GM23338 (cell line): ENCODE results near the gene WWOX. TPM values are rescaled to one million over a fixed set of nuclear protein-coding genes. Genes with fewer than 3 reads are reported as not detected.

Source experiments
- ATAC-seq: fragments of 200-7000 bp; cut with Tn5 transposase; 3 replicates; pipeline ENCODE4 v1.9.1; 2020
- DNase-seq: peaks from one replicate; pipeline ENCODE4 v3.0.0-alpha.2; 2015; ENCODE audit warnings: low spot score
- H2AFZ ChIP-seq: fragments of 200-600 bp; sonication (generic); 2 replicates; pipeline ENCODE4 v1.8.0; 2016; ENCODE audit warnings: antibody characterized with exemption, mild to moderate bottlenecking, moderate library complexity
- H3F3A ChIP-seq: fragments of 200-600 bp; sonication (generic); replicated peaks from 2 replicates; pipeline ENCODE4 v1.8.0; 2017; ENCODE audit warnings: antibody characterized with exemption, mixed run types, low read depth
- H3K27ac ChIP-seq: fragments of 200-600 bp; sonication (generic); 2 replicates; pipeline ENCODE4 v1.6.1; 2016; ENCODE audit warnings: low read depth
- H3K27me3 ChIP-seq: fragments of 200-600 bp; sonication (generic); 2 replicates; pipeline ENCODE4 v1.8.0; 2016; ENCODE audit warnings: mild to moderate bottlenecking, mixed run types, moderate library complexity; ENCODE audit not compliant: insufficient read depth
- H3K36me3 ChIP-seq: fragments of 200-600 bp; sonication (generic); 2 replicates; pipeline ENCODE4 v1.8.0; 2016; ENCODE audit warnings: mild to moderate bottlenecking; ENCODE audit not compliant: insufficient read depth
- H3K4me1 ChIP-seq: fragments of 200-600 bp; sonication (generic); 2 replicates; pipeline ENCODE4 v1.8.0; 2016; ENCODE audit warnings: mild to moderate bottlenecking, moderate library complexity; ENCODE audit not compliant: insufficient read depth
- H3K4me2 ChIP-seq: fragments of 200-600 bp; sonication (generic); 2 replicates; pipeline ENCODE4 v1.7.1; 2017; ENCODE audit warnings: mixed run types
- H3K4me3 ChIP-seq: fragments of 200-600 bp; sonication (generic); 2 replicates; pipeline ENCODE4 v1.6.1; 2016; ENCODE audit warnings: mixed run types
- H3K79me2 ChIP-seq: fragments of 200-600 bp; sonication (generic); replicated peaks from 2 replicates; pipeline ENCODE4 v1.8.0; 2017; ENCODE audit warnings: mild to moderate bottlenecking; ENCODE audit not compliant: insufficient read depth
- H3K9me2 ChIP-seq: fragments of 200-600 bp; sonication (generic); 2 replicates; pipeline ENCODE4 v1.8.0; 2017; ENCODE audit not compliant: insufficient read depth
- H4K20me1 ChIP-seq: fragments of 200-600 bp; sonication (generic); replicated peaks from 2 replicates; pipeline ENCODE4 v1.8.0; 2017; ENCODE audit warnings: mild to moderate bottlenecking; ENCODE audit not compliant: insufficient read depth
- H3K27ac Mint-ChIP-seq: 2 replicates; pipeline ENCODE4 v1.8.0; 2020; ENCODE audit warnings: inconsistent platforms, mild to moderate bottlenecking, moderate library complexity, mixed read lengths
- H3K27me3 Mint-ChIP-seq: 3 replicates; pipeline ENCODE4 v1.8.0; 2022; ENCODE audit warnings: low read depth, mild to moderate bottlenecking, moderate library complexity, mixed read lengths, inconsistent platforms; ENCODE audit not compliant: insufficient read depth, poor library complexity
- H3K36me3 Mint-ChIP-seq: 3 replicates; pipeline ENCODE4 v1.8.0; 2021; ENCODE audit warnings: low read depth, mild to moderate bottlenecking, inconsistent platforms, moderate library complexity, mixed read lengths
- H3K4me1 Mint-ChIP-seq: 3 replicates; pipeline ENCODE4 v1.8.0; 2020; ENCODE audit warnings: mild to moderate bottlenecking, inconsistent platforms, mixed read lengths
- H3K4me3 Mint-ChIP-seq: 3 replicates; pipeline ENCODE4 v1.8.0; 2021; ENCODE audit warnings: moderate library complexity, mild to moderate bottlenecking, inconsistent platforms, mixed read lengths
- H3K9me3 Mint-ChIP-seq: 3 replicates; pipeline ENCODE4 v1.8.0; 2020; ENCODE audit warnings: moderate library complexity, mild to moderate bottlenecking, inconsistent platforms, mixed read lengths
- CREB1 ChIP-seq: fragments of 250-450 bp; sonication (Bioruptor Pico); IDR thresholded peaks from 2 replicates; pipeline ENCODE4 v1.5.0; 2020; ENCODE audit warnings: low read depth, mild to moderate bottlenecking, moderate library complexity
- CTCF ChIP-seq, 2 experiments: fragments of 200-600 bp in 1 of 2; sonication (generic) in 1 of 2; conservative IDR thresholded peaks; 2 replicates each; pipeline versions ENCODE4 v1.5.1 to v1.6.1; 2016 to 2017; ENCODE audit warnings: antibody characterized with exemption in 2 of 2, low read depth in 2 of 2, mild to moderate bottlenecking in 2 of 2, moderate library complexity in 1 of 2
- ETS1 ChIP-seq: IDR thresholded peaks from 2 replicates; pipeline ENCODE4 v1.6.1; 2016; ENCODE audit warnings: antibody characterized with exemption
- EZH2 ChIP-seq: fragments of 200-600 bp; sonication (generic); IDR thresholded peaks from one replicate; pipeline ENCODE4 v1.8.0; 2017; ENCODE audit warnings: antibody characterized with exemption, mild to moderate bottlenecking, low read depth; ENCODE audit not compliant: unreplicated experiment
- EZH2phosphoT487 ChIP-seq: fragments of 200-600 bp; sonication (generic); IDR thresholded peaks from one replicate; pipeline ENCODE4 v1.8.1; 2018; ENCODE audit warnings: antibody characterized with exemption; ENCODE audit not compliant: unreplicated experiment
- JUNB ChIP-seq: IDR thresholded peaks from one replicate; pipeline ENCODE4 v1.6.1; 2016; ENCODE audit warnings: antibody characterized with exemption; ENCODE audit not compliant: unreplicated experiment
- NANOG ChIP-seq: IDR thresholded peaks from 2 replicates; pipeline ENCODE4 v1.6.1; 2016; ENCODE audit warnings: antibody characterized with exemption, borderline replicate concordance
- POLR2AphosphoS5 ChIP-seq: IDR thresholded peaks from 2 replicates; pipeline ENCODE4 v1.6.1; 2016; ENCODE audit warnings: antibody characterized with exemption, low read depth
- STAT1 ChIP-seq: IDR thresholded peaks from one replicate; pipeline ENCODE4 v1.6.1; 2016; ENCODE audit warnings: antibody characterized with exemption; ENCODE audit not compliant: unreplicated experiment
- ZNF114 ChIP-seq: fragments of 250-450 bp; sonication (Bioruptor Pico); IDR thresholded peaks from 2 replicates; pipeline ENCODE4 v1.5.0; 2020; ENCODE audit warnings: mild to moderate bottlenecking, moderate library complexity
- ZNF331 ChIP-seq: fragments of 250-450 bp; sonication (Bioruptor Pico); IDR thresholded peaks from 2 replicates; pipeline ENCODE4 v1.5.0; 2020; ENCODE audit warnings: low read depth, mild to moderate bottlenecking, moderate library complexity
- polyA plus RNA-seq: library from polyadenylated mRNA; unstranded; fragments of >200 nt; fragmentation: Nextera tagmentation; extraction: Ambion mirVana; gene quantifications from 2 replicates; pipeline ENCODE4 v1.2.1, GENCODE V29; 2016
- total RNA-seq: library from RNA; depleted of rRNA; stranded (reverse); fragments of >200 nt; shearing (Covaris generic); gene quantifications from 2 replicates; pipeline ENCODE4 v1.2.3, GENCODE V29; 2014
- TF ChIP-seq, protein P1 (sequence below): fragments of 250-450 bp; sonication (Bioruptor Pico); IDR thresholded peaks from 2 replicates; pipeline ENCODE4 v1.5.0; 2020; ENCODE audit warnings: mild to moderate bottlenecking, moderate library complexity

Gene WWOX
- total and polyA plus RNA-seq, 2 experiments from 2014 or later = 10.0 to 19.3 TPM

DNA sequence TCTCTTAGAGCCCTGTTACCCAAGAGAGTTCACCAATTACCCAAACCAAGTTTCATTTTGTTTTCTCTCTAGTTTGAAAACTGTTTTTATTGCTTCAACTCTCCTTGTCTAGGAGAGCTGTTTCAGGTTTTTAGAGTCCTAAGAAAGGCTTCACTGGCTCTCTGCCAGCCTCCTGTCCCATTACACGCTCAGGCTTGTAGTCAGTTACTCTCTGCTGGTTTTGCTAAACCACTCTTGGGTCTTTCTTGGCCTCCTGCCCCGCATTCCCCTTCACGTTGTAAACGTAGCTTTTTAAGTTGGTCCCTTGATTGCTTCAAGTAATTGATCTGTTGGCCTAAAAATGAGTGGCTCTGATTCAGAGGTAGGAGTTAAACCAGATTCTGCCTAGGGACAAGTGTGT lies 972.0 kb downstream of the WWOX start:
- no peaks in the 10 kb centered on the region for H3K27me3 ChIP-seq
- no peaks in the 10 kb centered on the region for H3K79me2 ChIP-seq
- no peaks in the 10 kb centered on the region for H3K9me3 Mint-ChIP-seq
- H3K4me2 ChIP-seq = no peak overlapping the region
- peaks cover 28% of the 10 kb centered on the region for H3K4me1 ChIP-seq
- H3K36me3 Mint-ChIP-seq = no peaks in the 10 kb centered on the region
- no peaks in the 10 kb centered on the region for H3K9me2 ChIP-seq
- H3K27me3 Mint-ChIP-seq = peaks cover 3% of the 10 kb centered on the region
- TF ChIP-seq EZH2 = no peak
- TF ChIP-seq ZNF331 (CRISPR knock-in tag) = no peak
- TF ChIP-seq ZNF114 (CRISPR knock-in tag) = no peak
- TF ChIP-seq CTCF (conservative IDR thresholded peaks at IDR 0.05; ENCODE audit: low read depth in 2 of 2) = no peak
- TF ChIP-seq, protein P1, sequence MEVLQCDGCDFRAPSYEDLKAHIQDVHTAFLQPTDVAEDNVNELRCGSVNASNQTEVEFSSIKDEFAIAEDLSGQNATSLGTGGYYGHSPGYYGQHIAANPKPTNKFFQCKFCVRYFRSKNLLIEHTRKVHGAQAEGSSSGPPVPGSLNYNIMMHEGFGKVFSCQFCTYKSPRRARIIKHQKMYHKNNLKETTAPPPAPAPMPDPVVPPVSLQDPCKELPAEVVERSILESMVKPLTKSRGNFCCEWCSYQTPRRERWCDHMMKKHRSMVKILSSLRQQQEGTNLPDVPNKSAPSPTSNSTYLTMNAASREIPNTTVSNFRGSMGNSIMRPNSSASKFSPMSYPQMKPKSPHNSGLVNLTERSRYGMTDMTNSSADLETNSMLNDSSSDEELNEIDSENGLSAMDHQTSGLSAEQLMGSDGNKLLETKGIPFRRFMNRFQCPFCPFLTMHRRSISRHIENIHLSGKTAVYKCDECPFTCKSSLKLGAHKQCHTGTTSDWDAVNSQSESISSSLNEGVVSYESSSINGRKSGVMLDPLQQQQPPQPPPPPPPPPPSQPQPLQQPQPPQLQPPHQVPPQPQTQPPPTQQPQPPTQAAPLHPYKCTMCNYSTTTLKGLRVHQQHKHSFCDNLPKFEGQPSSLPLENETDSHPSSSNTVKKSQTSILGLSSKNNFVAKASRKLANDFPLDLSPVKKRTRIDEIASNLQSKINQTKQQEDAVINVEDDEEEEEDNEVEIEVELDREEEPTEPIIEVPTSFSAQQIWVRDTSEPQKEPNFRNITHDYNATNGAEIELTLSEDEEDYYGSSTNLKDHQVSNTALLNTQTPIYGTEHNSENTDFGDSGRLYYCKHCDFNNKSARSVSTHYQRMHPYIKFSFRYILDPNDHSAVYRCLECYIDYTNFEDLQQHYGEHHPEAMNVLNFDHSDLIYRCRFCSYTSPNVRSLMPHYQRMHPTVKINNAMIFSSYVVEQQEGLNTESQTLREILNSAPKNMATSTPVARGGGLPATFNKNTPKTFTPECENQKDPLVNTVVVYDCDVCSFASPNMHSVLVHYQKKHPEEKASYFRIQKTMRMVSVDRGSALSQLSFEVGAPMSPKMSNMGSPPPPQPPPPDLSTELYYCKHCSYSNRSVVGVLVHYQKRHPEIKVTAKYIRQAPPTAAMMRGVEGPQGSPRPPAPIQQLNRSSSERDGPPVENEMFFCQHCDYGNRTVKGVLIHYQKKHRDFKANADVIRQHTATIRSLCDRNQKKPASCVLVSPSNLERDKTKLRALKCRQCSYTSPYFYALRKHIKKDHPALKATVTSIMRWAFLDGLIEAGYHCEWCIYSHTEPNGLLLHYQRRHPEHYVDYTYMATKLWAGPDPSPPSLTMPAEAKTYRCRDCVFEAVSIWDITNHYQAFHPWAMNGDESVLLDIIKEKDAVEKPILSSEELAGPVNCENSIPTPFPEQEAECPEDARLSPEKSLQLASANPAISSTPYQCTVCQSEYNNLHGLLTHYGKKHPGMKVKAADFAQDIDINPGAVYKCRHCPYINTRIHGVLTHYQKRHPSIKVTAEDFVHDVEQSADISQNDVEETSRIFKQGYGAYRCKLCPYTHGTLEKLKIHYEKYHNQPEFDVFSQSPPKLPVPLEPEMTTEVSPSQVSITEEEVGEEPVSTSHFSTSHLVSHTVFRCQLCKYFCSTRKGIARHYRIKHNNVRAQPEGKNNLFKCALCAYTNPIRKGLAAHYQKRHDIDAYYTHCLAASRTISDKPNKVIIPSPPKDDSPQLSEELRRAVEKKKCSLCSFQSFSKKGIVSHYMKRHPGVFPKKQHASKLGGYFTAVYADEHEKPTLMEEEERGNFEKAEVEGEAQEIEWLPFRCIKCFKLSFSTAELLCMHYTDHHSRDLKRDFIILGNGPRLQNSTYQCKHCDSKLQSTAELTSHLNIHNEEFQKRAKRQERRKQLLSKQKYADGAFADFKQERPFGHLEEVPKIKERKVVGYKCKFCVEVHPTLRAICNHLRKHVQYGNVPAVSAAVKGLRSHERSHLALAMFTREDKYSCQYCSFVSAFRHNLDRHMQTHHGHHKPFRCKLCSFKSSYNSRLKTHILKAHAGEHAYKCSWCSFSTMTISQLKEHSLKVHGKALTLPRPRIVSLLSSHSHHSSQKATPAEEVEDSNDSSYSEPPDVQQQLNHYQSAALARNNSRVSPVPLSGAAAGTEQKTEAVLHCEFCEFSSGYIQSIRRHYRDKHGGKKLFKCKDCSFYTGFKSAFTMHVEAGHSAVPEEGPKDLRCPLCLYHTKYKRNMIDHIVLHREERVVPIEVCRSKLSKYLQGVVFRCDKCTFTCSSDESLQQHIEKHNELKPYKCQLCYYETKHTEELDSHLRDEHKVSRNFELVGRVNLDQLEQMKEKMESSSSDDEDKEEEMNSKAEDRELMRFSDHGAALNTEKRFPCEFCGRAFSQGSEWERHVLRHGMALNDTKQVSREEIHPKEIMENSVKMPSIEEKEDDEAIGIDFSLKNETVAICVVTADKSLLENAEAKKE (CRISPR knock-in tag) = no peak
- no peak for TF ChIP-seq EZH2phosphoT487
- no peak for TF ChIP-seq ETS1
- TF ChIP-seq POLR2AphosphoS5 = no peak
- no peak for TF ChIP-seq CREB1 (CRISPR knock-in tag)
- TF ChIP-seq STAT1 = no peak
- no peak for TF ChIP-seq JUNB
- TF ChIP-seq NANOG = no peak
- no peak overlapping the region for H3K27ac ChIP-seq
- ATAC-seq = no peak
- DNase-seq = no peak
- H3K4me3 ChIP-seq = no peak overlapping the region
- peaks cover 21% of the 10 kb centered on the region for H3K4me1 Mint-ChIP-seq
- H3K4me3 Mint-ChIP-seq = no peak overlapping the region
- no peak overlapping the region for H2AFZ ChIP-seq
- no peak overlapping the region for H3K27ac Mint-ChIP-seq
- no peaks in the 10 kb centered on the region for H3K36me3 ChIP-seq
- no peaks in the 10 kb centered on the region for H4K20me1 ChIP-seq
- no peaks in the 10 kb centered on the region for H3F3A ChIP-seq
